Erythroblast (primary cell): Measurements from ENCODE around the gene TRIM33.

Source experiments
- GATA1 ChIP-seq: IDR thresholded peaks from 2 replicates; pipeline ENCODE4 v1.6.1; 2011; ENCODE audit warnings: low read depth, mild to moderate bottlenecking, control low read depth, low read length, moderate library complexity
- POLR2A ChIP-seq: IDR thresholded peaks from 2 replicates; pipeline ENCODE4 v1.6.1; 2011; ENCODE audit warnings: mild to moderate bottlenecking, low read length

- TF ChIP-seq POLR2A (no peak), GATA1 (no peak)
Observed at GRCh38 chr1:114540821-114541220, 29.8 kb upstream of the TRIM33 start.
